Right atrium auricular region (tissue), 2 donors: Measurements from ENCODE around the gene TAF12. TPM values are rescaled to one million over a fixed set of nuclear protein-coding genes. Genes with fewer than 3 reads are reported as not detected.
"Not testable (repeated sequence)": the region's sequence is repeated elsewhere in the genome, so short reads cannot be mapped to it uniquely, and the experiment has no call there.

Experiments
- DNase-seq: peaks from one replicate; pipeline ENCODE4 v3.0.0-alpha.2; 2019; ENCODE audit warnings: low spot score
- H3K27ac ChIP-seq, 2 donors: fragments of 200-600 bp; sonication (generic); 1 replicate in 1 of 2; 2 replicates in 1 of 2; pipeline ENCODE4 v1.5.1; 2016 to 2019
- H3K27me3 ChIP-seq, 2 donors: fragments of 200-600 bp; sonication (generic); one replicate each; pipeline versions ENCODE4 v1.5.1 to v1.6.0; 2017 to 2019
- H3K36me3 ChIP-seq: fragments of 200-600 bp; sonication (generic); one replicate; pipeline ENCODE4 v1.5.1; 2016
- H3K4me1 ChIP-seq, 2 donors: fragments of 200-600 bp; sonication (generic); one replicate each; pipeline versions ENCODE4 v1.5.1 to v1.6.0; 2017 to 2019
- H3K4me3 ChIP-seq, 2 donors: fragments of 200-600 bp; sonication (generic); 1 replicate in 1 of 2; 2 replicates in 1 of 2; pipeline ENCODE4 v1.5.1; 2017 to 2019; ENCODE audit warnings: mild to moderate bottlenecking in 1 of 2, moderate library complexity in 1 of 2
- H3K9me3 ChIP-seq, 2 donors: fragments of 200-600 bp; sonication (generic); one replicate each; pipeline ENCODE4 v1.5.1; 2019
- total RNA-seq, 2 donors: library from RNA; depleted of rRNA; stranded (reverse); fragments of >200 nt; gene quantifications; one replicate each; pipeline ENCODE4 v1.1.0, GENCODE V29; 2016
- TF ChIP-seq, protein P1 (sequence below), 2 donors: fragments of 200-600 bp; sonication (generic); IDR thresholded peaks; one replicate each; pipeline ENCODE4 v1.5.1; 2019; ENCODE audit warnings: antibody characterized with exemption in 2 of 2

The TAF12 gene
- total RNA-seq, 2 donors from 2014 or later: 22.1 to 28.9 TPM

- H3K9me3 ChIP-seq: no peaks in the 10 kb centered on the region
- H3K36me3 ChIP-seq: peaks cover 66% of the 10 kb centered on the region
- TF ChIP-seq, protein P1, sequence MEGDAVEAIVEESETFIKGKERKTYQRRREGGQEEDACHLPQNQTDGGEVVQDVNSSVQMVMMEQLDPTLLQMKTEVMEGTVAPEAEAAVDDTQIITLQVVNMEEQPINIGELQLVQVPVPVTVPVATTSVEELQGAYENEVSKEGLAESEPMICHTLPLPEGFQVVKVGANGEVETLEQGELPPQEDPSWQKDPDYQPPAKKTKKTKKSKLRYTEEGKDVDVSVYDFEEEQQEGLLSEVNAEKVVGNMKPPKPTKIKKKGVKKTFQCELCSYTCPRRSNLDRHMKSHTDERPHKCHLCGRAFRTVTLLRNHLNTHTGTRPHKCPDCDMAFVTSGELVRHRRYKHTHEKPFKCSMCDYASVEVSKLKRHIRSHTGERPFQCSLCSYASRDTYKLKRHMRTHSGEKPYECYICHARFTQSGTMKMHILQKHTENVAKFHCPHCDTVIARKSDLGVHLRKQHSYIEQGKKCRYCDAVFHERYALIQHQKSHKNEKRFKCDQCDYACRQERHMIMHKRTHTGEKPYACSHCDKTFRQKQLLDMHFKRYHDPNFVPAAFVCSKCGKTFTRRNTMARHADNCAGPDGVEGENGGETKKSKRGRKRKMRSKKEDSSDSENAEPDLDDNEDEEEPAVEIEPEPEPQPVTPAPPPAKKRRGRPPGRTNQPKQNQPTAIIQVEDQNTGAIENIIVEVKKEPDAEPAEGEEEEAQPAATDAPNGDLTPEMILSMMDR (IDR thresholded peaks at IDR 0.05): no peak
- no peak overlapping the region for H3K27ac ChIP-seq
- no peak overlapping the region for H3K4me3 ChIP-seq
- no peaks in the 10 kb centered on the region for H3K27me3 ChIP-seq
- no peaks in the 10 kb centered on the region for H3K4me1 ChIP-seq
- no peak for DNase-seq
Observed at GRCh38 chr1:28573564-28573963, 69.3 kb downstream of the TAF12 start.

GRCh38 chr1:28572891-28573290, 70.0 kb downstream of the TAF12 start:
- H3K4me3 ChIP-seq, H3K9me3 ChIP-seq, DNase-seq, H3K27me3 ChIP-seq, H3K4me1 ChIP-seq, H3K27ac ChIP-seq: not testable (repeated sequence)
- peaks cover 66% of the 10 kb centered on the region for H3K36me3 ChIP-seq

DNA sequence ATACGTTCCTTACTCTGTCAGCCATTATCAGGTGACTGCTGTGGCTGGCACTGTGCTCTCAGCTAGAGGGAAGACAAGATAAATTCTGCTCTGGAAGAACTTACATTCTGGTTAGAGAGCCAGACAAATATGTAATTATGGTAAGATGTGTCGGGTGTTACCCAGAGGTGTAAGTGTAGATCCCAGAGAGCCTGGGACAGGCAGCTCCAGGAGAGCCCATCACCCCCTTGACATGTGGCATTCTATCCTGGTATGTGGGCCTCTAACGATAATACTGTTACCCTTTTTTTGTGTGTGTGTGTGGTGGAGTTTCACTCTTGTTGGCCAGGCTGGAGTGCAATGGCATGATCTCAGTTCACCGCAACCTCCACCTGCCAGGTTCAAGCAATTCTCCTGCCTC, 71.0 kb downstream of the TAF12 start:
- DNase-seq: no peak
- H3K4me1 ChIP-seq: no peaks in the 10 kb centered on the region
- TF ChIP-seq, protein P1 (IDR thresholded peaks at IDR 0.05): no peak
- no peaks in the 10 kb centered on the region for H3K27me3 ChIP-seq
- H3K9me3 ChIP-seq: no peaks in the 10 kb centered on the region
- H3K36me3 ChIP-seq: peaks cover 66% of the 10 kb centered on the region
- no peak overlapping the region for H3K27ac ChIP-seq
- no peak overlapping the region for H3K4me3 ChIP-seq

DNA sequence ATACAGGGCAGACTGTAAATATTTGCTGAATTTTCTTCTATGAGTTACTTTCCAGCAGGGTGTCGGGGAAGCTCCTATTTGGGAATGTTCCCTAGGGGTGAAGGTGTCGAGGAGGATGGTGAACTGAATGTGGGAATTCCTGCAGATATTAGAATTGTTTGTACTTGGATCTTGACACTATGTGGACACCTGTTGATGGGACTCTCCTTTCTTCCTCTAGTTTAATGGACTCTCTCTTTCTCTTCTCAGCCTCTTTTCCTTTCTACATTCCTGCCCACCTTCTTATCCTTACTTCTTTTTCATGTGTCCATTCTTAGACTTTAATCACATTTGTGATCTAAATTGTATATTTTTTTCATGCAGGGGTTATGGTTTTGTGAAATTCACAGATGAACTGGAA, 75.9 kb downstream of the TAF12 start:
- H3K36me3 ChIP-seq: peaks cover 91% of the 10 kb centered on the region
- H3K4me3 ChIP-seq: no peak overlapping the region
- H3K27ac ChIP-seq: no peak overlapping the region
- DNase-seq: no peak
- no peaks in the 10 kb centered on the region for H3K27me3 ChIP-seq
- no peaks in the 10 kb centered on the region for H3K4me1 ChIP-seq
- H3K9me3 ChIP-seq: no peaks in the 10 kb centered on the region
- TF ChIP-seq, protein P1 (IDR thresholded peaks at IDR 0.05): no peak

DNA sequence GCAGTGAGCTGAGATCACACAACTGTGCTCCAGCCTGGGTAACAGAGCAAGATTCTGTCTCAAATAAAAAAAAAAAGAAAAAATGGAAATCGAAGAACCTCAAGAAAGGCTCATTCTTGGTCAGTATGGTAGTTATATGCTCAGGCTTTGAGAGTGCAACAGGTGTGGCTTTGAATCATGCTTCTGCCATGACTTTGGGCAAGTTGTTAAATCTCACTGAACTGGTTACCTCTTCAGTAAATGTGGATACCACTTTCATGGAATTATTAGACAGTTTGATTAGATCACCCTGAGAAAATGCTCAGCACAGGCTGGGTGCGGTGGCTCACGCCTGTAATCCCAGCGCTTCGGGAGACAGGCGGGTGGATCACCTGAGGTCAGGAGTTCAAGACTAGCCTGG, 77.1 kb downstream of the TAF12 start:
- no peak for DNase-seq
- H3K36me3 ChIP-seq: peaks cover 93% of the 10 kb centered on the region
- no peak overlapping the region for H3K4me3 ChIP-seq
- no peaks in the 10 kb centered on the region for H3K9me3 ChIP-seq
- H3K4me1 ChIP-seq: no peaks in the 10 kb centered on the region
- TF ChIP-seq, protein P1 (IDR thresholded peaks at IDR 0.05): no peak
- H3K27ac ChIP-seq: no peak overlapping the region
- H3K27me3 ChIP-seq: no peaks in the 10 kb centered on the region

GRCh38 chr1:28565040-28565439, 77.8 kb downstream of the TAF12 start:
- H3K4me3 ChIP-seq: no peak overlapping the region
- peaks cover 93% of the 10 kb centered on the region for H3K36me3 ChIP-seq
- no peaks in the 10 kb centered on the region for H3K9me3 ChIP-seq
- no peaks in the 10 kb centered on the region for H3K4me1 ChIP-seq
- H3K27ac ChIP-seq: no peak overlapping the region
- TF ChIP-seq, protein P1 (IDR thresholded peaks at IDR 0.05): no peak
- no peaks in the 10 kb centered on the region for H3K27me3 ChIP-seq
- DNase-seq: no peak
